GM23248 (cell line): ENCODE data around the gene SDR42E1. TPM values are rescaled to one million over a fixed set of nuclear protein-coding genes. Genes with fewer than 3 reads are reported as not detected.

ENCODE experiments used
- DNase-seq: peaks from one replicate; pipeline ENCODE4 v3.0.0-alpha.2; 2015
- H2AFZ ChIP-seq: fragments of 200-600 bp; sonication (generic); 2 replicates; pipeline ENCODE4 v1.6.1; 2016; ENCODE audit warnings: antibody characterized with exemption
- H3F3A ChIP-seq: fragments of 200-600 bp; sonication (generic); 2 replicates; pipeline ENCODE4 v1.6.1; 2016; ENCODE audit warnings: mild to moderate bottlenecking, antibody characterized with exemption, mixed run types; ENCODE audit not compliant: insufficient read depth
- H3K27ac ChIP-seq: fragments of 200-600 bp; sonication (generic); 2 replicates; pipeline ENCODE4 v1.5.1; 2016; ENCODE audit warnings: mild to moderate bottlenecking
- H3K27me3 ChIP-seq: fragments of 200-600 bp; sonication (generic); replicated peaks from 2 replicates; pipeline ENCODE4 v1.6.1; 2016; ENCODE audit warnings: mild to moderate bottlenecking; ENCODE audit not compliant: insufficient read depth
- H3K36me3 ChIP-seq: fragments of 200-600 bp; sonication (generic); 2 replicates; pipeline ENCODE4 v1.6.1; 2016; ENCODE audit warnings: low read depth, mild to moderate bottlenecking
- H3K4me1 ChIP-seq: fragments of 200-600 bp; sonication (generic); 2 replicates; pipeline ENCODE4 v1.6.1; 2016; ENCODE audit warnings: mild to moderate bottlenecking; ENCODE audit not compliant: insufficient read depth
- H3K4me2 ChIP-seq: fragments of 200-600 bp; sonication (generic); one replicate; pipeline ENCODE4 v1.6.1; 2016; ENCODE audit warnings: mild to moderate bottlenecking; ENCODE audit not compliant: unreplicated experiment
- H3K4me3 ChIP-seq: fragments of 200-600 bp; sonication (generic); 2 replicates; pipeline ENCODE4 v1.5.1; 2016; ENCODE audit warnings: mild to moderate bottlenecking
- H3K79me2 ChIP-seq: fragments of 200-600 bp; sonication (generic); 2 replicates; pipeline ENCODE4 v1.6.1; 2016; ENCODE audit warnings: mild to moderate bottlenecking; ENCODE audit not compliant: insufficient read depth
- H3K9ac ChIP-seq: fragments of 200-600 bp; sonication (generic); 2 replicates; pipeline ENCODE4 v1.6.1; 2016; ENCODE audit warnings: mild to moderate bottlenecking
- H3K9me2 ChIP-seq: fragments of 200-600 bp; sonication (generic); 2 replicates; pipeline ENCODE4 v1.6.1; 2016; ENCODE audit warnings: mixed run types, mild to moderate bottlenecking, moderate library complexity; ENCODE audit not compliant: insufficient read depth
- H3K9me3 ChIP-seq: fragments of 200-600 bp; sonication (generic); one replicate; pipeline ENCODE4 v1.6.1; 2017; ENCODE audit warnings: low read depth
- H4K20me1 ChIP-seq: fragments of 200-600 bp; sonication (generic); 2 replicates; pipeline ENCODE4 v1.6.0; 2016; ENCODE audit not compliant: insufficient read depth
- EZH2 ChIP-seq: fragments of 200-600 bp; sonication (generic); IDR thresholded peaks from 2 replicates; pipeline ENCODE4 v1.6.1; 2018; ENCODE audit warnings: antibody characterized with exemption, mild to moderate bottlenecking; ENCODE audit not compliant: insufficient read depth, poor library complexity, severe bottlenecking
- EZH2phosphoT487 ChIP-seq: fragments of 200-600 bp; sonication (generic); IDR thresholded peaks from 2 replicates; pipeline ENCODE4 v1.6.1; 2018; ENCODE audit warnings: antibody characterized with exemption, moderate library complexity, mild to moderate bottlenecking, low read depth; ENCODE audit not compliant: insufficient read depth
- WGBS, 2 experiments: methylation state at CpG; one replicate each; pipeline ENCODE4 v1.1.6; 2015 to 2017; ENCODE audit warnings: low lambda C conversion rate in 2 of 2, low coverage in 1 of 2; ENCODE audit errors: missing lambda C conversion rate in 2 of 2; 5-methylcytosine and 5-hydroxymethylcytosine counted together
- in situ Hi-C: fragments of 300-500 bp; cut with MboI; formaldehyde crosslinking; loops from 2 replicates; pipeline ENCODE4 v1.15.0; 2020
- polyA plus RNA-seq: library from polyadenylated mRNA; unstranded; fragments of >200 nt; fragmentation: Nextera tagmentation; extraction: Ambion mirVana; gene quantifications from 2 replicates; pipeline ENCODE4 v1.2.1, GENCODE V29; 2016
- total RNA-seq: library from RNA; depleted of rRNA; stranded (reverse); fragments of >200 nt; shearing (Covaris generic); gene quantifications from 2 replicates; pipeline ENCODE4 v1.2.3, GENCODE V29; 2014

SDR42E1 gene
- total and polyA plus RNA-seq, 2 experiments from 2014 or later, result not detected

DNA sequence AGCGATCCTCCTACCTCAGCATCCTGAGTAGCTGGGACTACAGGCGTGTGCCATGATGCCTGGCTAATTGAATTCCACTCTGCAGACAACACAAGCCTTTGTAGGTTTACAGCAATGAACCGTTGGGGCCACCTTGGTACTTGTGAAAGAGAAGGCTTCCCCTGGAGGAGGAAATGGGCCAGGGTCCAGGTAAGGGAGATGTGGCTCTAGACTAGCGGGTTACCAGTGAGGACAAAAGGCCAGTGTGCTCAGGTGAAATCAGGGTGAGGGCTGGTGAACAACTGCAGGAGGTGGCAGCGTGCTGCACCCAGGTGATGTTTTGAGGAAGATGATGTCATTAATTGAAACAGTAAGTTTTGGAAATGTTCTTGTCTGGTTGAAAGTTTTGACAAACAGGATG is 6.7 kb downstream of the SDR42E1 start:
- H3K9me2 ChIP-seq, result no peaks in the 10 kb centered on the region
- no peaks in the 10 kb centered on the region for H3K36me3 ChIP-seq
- WGBS, 2 experiments, result 53% methylated on average over 5 of the region's 5 CpGs
- H3K4me2 ChIP-seq, result no peak overlapping the region
- no peak overlapping the region for H2AFZ ChIP-seq
- H4K20me1 ChIP-seq, result no peaks in the 10 kb centered on the region
- no peak overlapping the region for H3K9ac ChIP-seq
- H3K27ac ChIP-seq, result no peak overlapping the region
- H3K79me2 ChIP-seq, result no peaks in the 10 kb centered on the region
- H3K27me3 ChIP-seq, result no peaks in the 10 kb centered on the region
- H3K9me3 ChIP-seq, result no peaks in the 10 kb centered on the region
- no peak overlapping the region for H3K4me3 ChIP-seq
- no peaks in the 10 kb centered on the region for H3F3A ChIP-seq
- no peak for DNase-seq
- H3K4me1 ChIP-seq, result no peaks in the 10 kb centered on the region
- in situ Hi-C loops, result no loop called here
- no peak for TF ChIP-seq EZH2phosphoT487
- no peak for TF ChIP-seq EZH2

DNA sequence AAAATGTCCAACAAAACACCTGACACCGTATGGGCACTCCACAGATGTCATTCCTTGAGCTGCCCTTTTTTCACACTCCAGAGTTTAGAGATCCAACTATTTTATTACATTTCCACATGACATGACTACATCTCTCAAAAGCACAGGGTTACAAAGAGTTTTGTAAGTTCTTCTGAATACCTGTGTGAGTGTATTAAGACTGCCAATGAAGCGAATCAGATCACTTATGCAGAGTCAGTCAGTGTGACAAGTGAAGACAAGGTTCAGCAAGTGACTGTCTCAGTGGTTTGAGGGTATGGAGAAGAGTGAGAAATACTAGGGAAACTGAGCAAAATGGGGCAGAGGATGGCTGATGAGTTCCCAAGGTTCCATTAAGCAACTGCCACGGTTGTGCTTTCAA is 8.4 kb downstream of the SDR42E1 start:
- Histone ChIP-seq H3K9me3 (no peaks in the 10 kb centered on the region), H3K9me2 (no peaks in the 10 kb centered on the region), H3K36me3 (no peaks in the 10 kb centered on the region), H3K4me1 (peaks cover 4% of the 10 kb centered on the region), H3K27ac (no peak overlapping the region), H3K4me3 (no peak overlapping the region), H3K9ac (no peak overlapping the region), H3K27me3 (no peaks in the 10 kb centered on the region), H3K79me2 (no peaks in the 10 kb centered on the region), H3F3A (peaks cover 2% of the 10 kb centered on the region; the same call in 1 of the 2 replicates), H2AFZ (no peak overlapping the region), H3K4me2 (no peak overlapping the region), H4K20me1 (no peaks in the 10 kb centered on the region)
- 50 to 51% methylated on average over 3 of the region's 3 CpGs for WGBS, 2 experiments
- no peak for TF ChIP-seq EZH2
- TF ChIP-seq EZH2phosphoT487, result no peak
- in situ Hi-C loops, result no loop called here
- DNase-seq, result no peak

DNA sequence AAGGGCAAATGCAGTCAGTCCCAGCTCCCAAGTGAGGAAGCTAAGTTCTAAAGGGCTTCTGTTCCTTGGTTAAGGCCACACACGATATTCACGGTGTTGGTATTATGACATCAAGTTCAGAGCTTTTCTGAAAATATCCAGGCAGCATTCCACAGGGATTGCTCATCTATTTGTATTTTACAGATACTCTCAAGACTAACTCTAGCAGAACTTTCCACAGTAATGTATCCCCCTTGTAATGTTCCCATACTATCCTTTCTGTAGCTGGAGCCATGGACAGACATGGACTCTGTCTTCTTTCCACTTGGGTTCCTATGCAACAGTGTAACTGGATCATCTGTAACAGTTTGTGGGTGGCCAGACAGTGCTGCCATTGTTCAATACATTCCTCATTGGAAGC is 13.5 kb downstream of the SDR42E1 start:
- H3K36me3 ChIP-seq, result no peaks in the 10 kb centered on the region
- 0 to 3% methylated on average over 2 of the region's 2 CpGs for WGBS, 2 experiments
- in situ Hi-C loops, result no loop called here
- peak overlapping the region; percentile 19; the same call in 1 of the 2 replicates for H3K4me3 ChIP-seq
- TF ChIP-seq EZH2phosphoT487 (no peak), EZH2 (no peak)
- 0 out of 2 replicates have a peak overlapping the region, but pooled peaks have one; percentile 9 for H3K9ac ChIP-seq
- no peaks in the 10 kb centered on the region for H3K9me2 ChIP-seq
- no peaks in the 10 kb centered on the region for H3K27me3 ChIP-seq
- H2AFZ ChIP-seq, result peak overlapping the region; percentile 29; the same call in 1 of the 2 replicates
- no peaks in the 10 kb centered on the region for H3K79me2 ChIP-seq
- peak; percentile 82 for DNase-seq
- peak overlapping the region; percentile 57 for H3K27ac ChIP-seq
- peak overlapping the region; percentile 70 for H3K4me2 ChIP-seq
- no peaks in the 10 kb centered on the region for H4K20me1 ChIP-seq
- no peaks in the 10 kb centered on the region for H3K9me3 ChIP-seq
- H3K4me1 ChIP-seq, result peaks cover 17% of the 10 kb centered on the region
- peaks cover 15% of the 10 kb centered on the region for H3F3A ChIP-seq

DNA sequence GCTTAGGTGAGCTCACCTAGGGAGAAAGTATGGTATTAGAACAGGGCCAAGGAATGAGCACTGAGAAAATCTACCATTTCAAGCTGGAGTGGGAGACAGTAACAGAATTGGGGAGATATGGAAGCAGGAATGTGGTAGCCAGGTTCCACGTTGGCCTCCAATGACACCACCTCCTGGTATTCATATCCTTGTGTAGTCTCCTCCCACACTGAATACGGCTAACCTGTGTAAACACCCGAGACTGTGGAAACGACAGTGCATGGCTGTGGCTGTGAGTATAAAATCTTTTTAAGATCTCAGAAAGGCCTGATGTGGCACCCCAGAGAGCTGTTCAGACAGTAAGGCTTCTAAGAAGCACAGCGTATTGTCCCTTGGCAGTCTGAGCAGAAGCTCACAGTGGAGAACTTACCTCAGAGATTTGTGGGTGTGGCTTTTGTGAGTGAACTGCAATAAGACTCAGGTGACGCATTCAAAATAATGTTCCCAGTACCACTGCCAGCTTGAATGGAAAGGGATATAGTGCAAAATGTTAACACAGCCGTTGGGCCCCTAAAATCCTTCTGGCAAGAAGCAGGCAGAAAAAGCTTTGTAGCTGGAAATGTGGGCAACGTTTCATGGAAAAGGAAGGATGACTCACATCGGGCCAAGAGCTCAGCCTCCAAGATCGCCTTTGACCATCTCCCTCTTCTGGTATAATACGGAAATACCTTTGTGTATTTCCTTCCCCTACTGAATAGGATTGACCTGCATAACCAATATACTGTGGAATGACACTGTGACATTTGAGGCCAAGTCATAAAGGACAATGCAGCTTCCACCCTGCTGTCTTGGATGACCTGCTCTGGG is 14.4 kb downstream of the SDR42E1 start:
- 0 out of 2 replicates have a peak overlapping the region, but pooled peaks have one; percentile 9 for H3K9ac ChIP-seq

More for the DNA sequence above, 14.4 kb downstream of the SDR42E1 start:
- DNase-seq, result peak; percentile 90
- H3K79me2 ChIP-seq, result no peaks in the 10 kb centered on the region
- no peaks in the 10 kb centered on the region for H3K9me2 ChIP-seq
- in situ Hi-C loops, result no loop called here
- WGBS, 2 experiments, result 33 to 36% methylated on average over 11 of the region's 11 CpGs
- no peak for TF ChIP-seq EZH2phosphoT487
- 0 out of 2 replicates have a peak overlapping the region, but pooled peaks have one; percentile 19 for H3K4me3 ChIP-seq
- H3K27ac ChIP-seq, result peak overlapping the region; percentile 57
- H3K36me3 ChIP-seq, result no peaks in the 10 kb centered on the region
- H3K4me2 ChIP-seq, result peak overlapping the region; percentile 70
- H3K4me1 ChIP-seq, result peaks cover 17% of the 10 kb centered on the region
- no peaks in the 10 kb centered on the region for H4K20me1 ChIP-seq
- peaks cover 15% of the 10 kb centered on the region for H3F3A ChIP-seq
- H2AFZ ChIP-seq, result peak overlapping the region; percentile 54
- no peaks in the 10 kb centered on the region for H3K27me3 ChIP-seq
- H3K9me3 ChIP-seq, result no peaks in the 10 kb centered on the region
